ENCODE data around the gene EIF5A2.
A peak's percentile ranks its signal among the peaks of the same experiment; 100 is the strongest.
"Not testable (repeated sequence)": the region's sequence is repeated elsewhere in the genome, so short reads cannot be mapped to it uniquely, and the experiment has no call there.

Gene EIF5A2

DNA sequence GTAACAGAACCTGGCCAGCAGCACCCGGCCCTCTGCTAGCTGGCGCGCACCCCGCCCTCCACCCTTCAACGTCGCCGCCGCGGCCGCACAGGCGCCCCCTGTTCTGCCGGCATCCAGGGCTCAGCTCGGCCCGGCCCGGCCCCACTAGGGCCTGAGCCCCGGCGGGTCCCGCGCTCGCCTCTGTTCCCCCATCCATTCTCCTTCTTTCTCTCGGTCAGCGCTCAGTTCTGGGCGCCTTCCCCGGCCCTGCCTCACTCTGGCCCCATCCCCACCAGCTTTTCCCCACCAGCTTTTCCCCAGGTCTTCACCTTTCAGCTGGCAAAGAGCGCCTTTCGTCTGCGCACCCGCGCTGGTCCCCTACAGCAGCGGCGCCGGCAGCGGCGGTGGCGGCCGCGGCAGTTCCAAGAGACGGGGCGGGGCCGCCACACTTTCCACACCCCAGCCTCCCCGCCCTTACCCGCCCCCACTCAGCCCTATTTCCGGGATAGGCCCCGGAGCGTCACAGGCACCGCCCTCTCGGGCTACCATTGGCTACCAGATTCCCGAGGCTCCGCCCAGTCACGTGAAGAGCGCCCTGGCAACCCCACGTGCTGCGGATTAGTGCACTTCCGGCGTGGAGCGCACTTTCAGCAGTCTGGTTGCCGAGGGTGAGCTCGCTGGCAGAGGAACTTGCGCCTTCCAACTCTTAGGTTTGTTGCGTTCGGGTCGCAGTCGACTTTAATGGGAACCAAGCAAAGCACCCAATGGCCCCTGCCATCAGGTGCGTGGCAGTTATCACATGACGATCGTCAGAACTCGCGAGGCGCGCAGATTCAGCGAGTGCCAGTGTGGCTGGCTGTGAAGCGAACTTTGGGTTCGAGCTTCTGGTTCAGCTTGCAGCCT, at the start of gene EIF5A2:
Gene EIF5A2, minus strand, starts transcription at position 403 of the 882 bp plus-strand sequence. CDS start 831 bp downstream, outside the sequence.
- DNase-seq = peak; percentile 83

DNA sequence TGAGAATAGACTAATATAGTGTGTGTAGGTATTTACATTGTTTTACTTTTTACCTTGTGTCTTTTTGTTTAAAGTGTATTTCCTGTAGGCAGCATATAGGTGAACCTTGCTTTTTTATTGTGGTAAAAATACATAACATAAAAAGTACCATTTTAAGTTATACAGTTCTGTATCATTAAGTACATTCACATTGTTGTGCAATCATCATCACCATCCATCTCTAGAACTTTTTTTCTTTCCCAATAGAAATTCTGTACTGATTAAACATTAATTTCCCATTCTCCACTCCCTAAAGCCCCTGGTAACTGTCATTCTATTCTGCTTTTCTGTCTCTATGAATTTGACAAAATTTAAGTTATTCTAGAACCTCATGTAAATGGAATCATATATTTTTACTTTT, 48.2 kb upstream of the EIF5A2 start:
- DNase-seq = no peak

DNA sequence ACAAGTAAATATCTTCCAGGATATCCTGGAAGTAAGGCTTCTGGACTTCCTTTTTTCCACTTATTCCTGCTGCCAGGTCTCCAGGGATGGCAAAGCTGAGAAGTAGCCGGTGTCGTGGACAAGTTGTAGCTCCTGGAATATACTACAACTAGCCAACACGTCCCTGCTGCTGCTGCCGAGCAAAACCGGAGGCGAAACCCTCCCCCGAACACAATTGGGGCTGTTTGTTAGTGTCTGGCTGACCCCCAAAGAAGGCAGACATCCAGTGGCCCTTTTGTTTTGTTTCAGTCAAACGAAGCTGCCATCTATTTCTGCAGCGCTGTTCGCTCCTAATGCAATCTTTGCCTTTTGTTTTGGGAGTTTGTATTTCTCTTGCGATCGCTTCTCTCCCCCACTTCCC, 45.3 kb upstream of the EIF5A2 start:
- no peak for DNase-seq

DNA sequence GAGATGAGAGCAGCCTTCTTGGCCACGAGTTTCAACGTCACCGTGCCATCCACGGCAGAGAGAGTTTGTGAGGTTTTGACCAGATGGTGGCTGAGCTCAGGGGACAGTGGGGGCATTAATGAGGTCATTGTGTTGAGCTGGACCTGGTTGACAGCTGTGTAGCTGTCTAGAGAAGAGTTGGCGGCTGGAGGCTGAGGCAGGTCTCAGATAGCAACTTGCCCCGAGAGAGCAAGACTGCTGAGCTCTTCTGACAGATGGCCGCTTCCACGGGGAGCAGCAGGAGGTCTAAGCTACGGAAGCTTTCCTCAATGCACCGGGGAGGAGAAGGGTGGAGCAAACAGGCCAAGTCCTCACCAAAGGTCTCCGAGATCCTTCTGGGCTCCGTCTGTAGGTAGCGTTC, 44.8 kb upstream of the EIF5A2 start:
- no peak for DNase-seq

DNA sequence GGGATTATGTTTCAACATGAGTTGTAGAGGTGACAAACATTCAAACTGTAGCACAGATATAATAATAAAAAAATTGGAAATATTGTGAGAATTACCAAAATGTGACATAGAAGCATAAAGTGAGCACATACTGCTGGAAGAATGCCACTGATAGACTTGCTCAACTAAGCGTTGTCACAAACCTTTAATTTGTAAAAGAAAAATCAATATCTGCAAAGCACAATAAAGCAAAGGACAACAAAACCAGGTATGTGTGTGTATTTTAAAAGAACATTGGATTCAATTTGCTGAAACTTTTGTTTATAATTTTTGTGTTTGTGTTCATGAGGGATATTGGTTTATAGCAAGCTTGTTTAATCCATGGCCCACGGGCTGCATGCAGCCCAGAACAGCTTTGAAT, 40.8 kb upstream of the EIF5A2 start:
- DNase-seq = no peak

DNA sequence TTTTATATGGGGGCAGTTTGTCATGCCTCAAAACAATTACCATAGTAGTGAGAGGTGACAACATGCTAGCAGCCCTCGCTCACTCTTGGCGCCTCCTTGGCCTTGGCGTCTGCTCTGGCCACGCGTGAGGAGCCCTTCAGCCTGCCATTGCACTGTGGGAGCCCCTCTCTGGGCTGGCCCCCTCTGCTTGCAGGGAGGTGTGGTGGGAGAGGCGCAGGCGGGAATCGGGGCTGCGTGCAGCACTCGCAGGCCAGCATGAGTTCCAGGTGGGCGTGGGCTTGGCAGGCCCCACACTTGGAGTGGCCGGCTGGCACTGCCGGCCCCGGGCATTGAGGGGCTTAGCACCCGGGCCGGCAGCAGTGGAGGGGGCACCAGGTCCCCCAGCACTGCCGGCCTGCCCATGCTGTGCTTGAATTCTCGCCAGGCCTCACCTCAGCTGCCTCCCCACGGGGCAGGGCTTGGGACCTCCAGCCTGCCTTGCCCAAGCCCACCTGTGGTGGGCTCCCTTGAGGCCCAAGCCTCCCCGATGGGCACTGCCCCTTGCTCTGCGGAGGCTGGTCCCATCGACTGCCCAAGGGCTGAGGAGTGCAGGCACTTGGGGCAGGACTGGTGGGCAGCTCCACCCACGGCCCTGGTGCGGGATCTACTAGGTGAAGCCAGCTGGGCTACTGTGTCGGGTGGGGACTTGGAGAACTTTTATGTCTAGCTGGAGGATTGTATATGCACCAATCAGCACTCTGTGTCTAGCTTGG, 38.8 kb upstream of the EIF5A2 start:
- no peak for DNase-seq

DNA sequence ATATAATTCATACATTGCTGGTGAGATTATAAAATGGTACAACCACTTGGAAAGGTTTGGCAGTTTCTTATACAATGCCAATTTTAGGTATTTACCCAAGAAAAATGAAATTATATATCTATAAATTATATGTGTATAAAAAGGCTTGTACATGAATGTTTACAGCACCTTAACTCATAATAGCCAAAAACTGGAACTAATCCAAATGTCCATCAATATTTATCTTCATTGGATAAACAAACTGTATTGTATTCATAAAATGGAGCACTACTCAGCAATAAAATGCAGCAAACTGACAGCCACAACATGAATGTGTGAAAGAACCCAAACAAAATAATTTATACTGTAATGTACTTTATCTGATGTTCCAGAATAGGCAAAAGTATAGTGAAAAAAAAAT, 33.6 kb upstream of the EIF5A2 start:
- no peak for DNase-seq

DNA sequence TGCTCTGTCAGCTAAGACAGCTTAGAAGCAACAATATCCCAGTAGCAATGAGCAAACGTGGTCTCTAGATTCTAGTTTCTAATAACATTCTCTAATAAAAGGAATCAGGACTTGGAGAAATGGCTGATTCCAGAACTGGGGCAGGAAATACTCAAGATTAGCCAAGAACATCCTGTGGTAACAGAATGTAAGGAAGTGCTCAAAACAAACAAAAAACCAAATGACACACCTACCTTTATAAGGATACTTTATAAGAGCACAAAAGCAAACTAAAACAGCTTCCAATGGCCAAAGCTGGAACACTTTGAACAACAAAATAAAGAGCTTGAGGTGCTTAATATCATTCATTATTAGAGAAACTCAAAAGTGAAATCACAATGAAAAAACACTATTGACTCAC, 33.1 kb upstream of the EIF5A2 start:
- no peak for DNase-seq

DNA sequence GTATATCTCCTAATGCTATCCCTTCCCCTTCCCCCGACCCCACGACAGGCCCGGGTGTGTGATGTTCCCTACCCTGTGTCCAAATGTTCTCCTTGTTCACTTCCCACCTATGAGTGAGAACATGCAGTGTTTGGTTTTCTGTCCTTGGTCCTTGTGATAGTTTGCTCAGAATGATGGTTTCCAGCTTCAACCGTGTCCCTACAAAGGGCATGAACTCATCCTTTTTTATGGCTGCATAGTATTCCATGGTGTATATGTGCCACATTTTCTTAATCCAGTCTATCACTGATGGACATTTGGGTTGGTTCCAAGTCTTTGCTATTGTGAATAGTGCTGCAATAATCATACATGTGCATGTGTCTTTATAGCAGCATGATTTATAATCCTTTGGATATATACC, 24.6 kb upstream of the EIF5A2 start:
- DNase-seq = not testable (repeated sequence)

DNA sequence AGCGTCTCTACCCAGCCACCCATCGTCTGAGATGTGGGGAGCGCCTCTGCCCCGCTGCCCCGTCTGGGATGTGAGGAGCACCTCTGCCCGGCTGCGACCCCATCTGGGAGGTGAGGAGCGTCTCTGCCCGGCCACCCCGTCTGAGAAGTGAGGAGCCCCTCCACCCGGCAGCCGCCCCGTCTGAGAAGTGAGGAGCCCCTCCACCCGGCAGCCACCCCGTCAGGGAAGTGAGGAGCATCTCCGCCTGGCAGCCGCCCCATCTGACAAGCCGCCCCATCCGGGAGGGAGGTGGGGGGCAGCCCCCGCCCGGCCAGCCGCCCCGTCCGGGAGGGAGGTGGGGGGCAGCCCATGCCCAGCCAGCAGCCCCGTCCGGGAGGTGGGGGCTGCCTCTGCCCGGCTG, 15.1 kb upstream of the EIF5A2 start:
- DNase-seq = not testable (repeated sequence)

DNA sequence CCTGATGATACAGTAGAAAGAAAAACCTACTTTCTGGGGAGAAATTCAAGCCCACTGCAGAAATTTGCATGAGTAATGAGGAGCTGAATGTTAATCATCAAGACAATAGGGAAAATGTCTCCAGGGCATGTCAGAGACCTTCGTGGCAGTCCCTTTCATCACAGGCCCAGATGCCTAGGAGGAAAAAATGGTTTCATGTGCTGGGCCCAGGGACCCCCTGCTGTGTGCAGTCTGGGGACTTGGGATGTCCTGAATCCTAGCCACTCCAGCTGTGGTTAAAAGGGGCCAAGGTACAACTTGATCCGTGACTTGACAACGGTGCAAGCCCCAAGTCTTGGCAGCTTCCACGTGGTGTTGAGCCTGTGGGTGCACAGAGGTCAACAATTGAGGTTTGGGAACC, 10.3 kb upstream of the EIF5A2 start:
- no peak for DNase-seq

DNA sequence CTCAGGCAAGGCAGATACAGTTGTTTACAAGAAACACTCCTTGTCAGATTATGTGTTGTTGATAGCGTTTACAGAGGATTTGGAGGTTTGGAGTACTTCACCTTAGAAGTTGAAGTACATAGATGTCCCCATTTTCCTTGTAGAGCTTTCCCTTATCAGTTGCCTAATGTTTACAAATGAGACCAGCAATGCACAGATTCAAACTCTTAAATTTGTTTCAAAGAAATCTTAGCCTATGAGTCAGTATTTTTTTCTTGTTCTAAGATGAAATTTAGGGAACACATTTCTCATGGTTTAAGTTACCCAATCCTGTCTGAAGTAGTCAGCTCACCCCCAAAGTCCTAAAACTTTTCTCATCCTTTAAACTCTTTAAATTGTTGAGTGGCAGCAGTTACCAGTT, 6.3 kb upstream of the EIF5A2 start:
- no peak for DNase-seq

DNA sequence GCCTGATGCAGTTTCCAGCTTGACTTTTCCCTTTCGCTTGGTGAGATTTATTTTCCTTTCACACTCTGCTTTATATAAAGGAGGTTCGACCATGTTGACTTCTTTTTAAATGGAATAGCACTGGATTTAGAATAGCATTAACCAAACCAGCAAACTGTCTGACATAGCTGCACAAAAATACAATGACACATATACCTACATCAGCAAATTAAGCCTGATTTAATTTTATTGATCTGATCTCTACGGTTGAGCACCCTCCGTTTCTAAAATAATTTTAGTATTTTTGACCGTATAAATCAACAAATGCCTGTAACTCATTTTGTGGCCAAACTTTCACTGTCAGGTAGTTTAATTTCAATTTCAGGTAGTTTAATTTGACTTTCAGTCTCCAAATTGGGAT, 5.8 kb upstream of the EIF5A2 start:
- DNase-seq = no peak

DNA sequence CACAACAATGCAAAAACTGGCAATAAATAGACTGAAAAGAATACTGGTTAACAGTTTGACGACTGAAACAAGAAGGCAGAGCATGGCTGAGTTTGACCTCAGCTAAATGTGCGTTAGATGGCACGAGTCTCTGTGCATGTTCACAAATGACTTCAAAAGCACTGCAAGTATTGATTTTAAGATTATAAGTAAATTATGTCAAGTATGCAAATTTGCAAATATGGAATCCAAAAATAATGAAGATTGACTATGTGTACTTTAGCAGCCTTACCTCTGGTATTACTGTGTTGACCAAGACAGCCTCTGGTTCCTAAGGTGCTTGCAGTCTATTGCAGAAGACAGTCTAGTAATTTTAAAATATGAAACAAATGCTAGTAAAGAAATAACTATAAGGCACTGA, 2.6 kb upstream of the EIF5A2 start:
- no peak for DNase-seq

DNA sequence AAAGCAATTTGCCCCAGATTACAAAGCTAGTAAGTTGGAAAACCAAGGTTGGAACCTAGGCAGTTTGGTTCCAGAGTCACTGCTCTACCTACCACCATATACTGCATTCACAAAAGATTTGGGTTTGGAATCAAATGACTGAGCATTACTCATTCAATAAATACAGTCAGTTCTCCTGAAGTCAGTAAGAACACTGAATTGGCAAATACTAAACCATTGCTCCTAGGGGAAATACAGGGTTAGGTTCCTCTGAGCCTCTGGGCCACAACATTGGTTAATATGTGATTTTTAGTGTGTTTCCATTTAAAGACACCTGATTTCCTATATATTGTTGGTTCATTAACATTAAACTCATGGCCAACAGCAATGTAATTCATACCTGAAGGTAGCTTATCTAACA, 2.1 kb upstream of the EIF5A2 start:
- no peak for DNase-seq

DNA sequence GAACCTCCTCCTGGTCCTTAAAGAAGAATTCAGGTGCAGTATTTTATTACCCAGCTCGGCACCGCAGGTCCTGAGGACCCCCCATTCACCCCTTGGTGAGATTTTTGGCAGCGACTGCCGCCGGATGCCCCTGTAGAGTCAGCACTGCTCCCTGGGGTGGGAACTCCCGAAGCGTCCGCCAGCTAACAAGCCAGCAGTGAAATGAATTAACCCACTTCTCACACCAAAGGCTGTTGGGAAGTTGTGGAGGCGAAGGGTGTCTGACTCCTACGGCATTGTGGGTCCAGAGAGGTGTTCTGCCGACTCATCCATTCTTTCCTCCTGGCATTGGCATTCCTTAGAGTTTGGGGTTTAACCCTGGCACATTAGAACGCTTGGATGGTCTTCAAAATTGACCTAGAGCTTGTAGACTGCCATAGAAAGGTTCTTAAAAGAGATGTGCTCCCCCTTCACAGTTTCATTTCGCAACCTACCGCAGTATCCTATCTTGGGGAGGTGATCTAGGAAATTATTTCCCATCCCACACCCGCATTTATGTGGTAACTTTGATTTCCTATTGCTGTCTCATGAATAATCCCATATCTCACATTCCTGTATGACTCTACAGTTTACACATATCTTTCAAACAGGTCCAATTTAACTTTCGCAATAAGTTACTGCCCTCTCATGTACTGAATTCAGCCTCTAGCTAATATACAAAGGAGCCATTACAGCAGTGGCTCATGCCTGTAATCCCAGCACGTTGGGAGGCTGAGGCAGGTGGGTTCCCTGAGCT, 879 bp upstream of the EIF5A2 start:
- DNase-seq = no peak

DNA sequence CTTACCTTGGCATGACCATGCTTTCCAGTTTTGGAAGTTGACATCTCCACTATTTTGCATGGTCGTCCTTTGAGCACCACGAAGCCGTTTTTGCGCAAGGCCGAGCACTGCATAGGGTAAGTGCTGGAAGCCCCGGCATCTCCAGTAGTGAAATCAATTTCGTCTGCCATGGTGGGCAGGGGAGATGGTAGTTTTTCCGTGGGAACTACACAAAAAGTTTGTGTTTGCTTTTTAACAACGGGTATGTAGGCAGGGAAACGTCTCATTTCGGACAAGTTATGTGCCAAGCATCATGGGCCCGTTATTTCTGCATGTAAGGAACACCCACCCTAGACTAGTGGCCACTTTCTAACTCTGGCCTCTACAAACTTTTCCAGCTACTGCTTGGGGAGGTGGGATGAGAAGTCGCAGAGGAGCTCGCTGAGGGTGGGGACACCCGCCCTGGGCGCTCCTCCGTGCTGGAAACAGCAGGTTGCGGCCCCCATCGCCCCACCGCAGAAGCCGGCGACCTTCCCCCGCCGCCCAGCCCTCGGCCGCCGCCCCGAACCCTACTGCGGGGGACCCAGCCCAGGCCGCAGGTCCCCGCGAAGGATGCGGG, 701 bp downstream of the EIF5A2 start:
- no peak for DNase-seq

DNA sequence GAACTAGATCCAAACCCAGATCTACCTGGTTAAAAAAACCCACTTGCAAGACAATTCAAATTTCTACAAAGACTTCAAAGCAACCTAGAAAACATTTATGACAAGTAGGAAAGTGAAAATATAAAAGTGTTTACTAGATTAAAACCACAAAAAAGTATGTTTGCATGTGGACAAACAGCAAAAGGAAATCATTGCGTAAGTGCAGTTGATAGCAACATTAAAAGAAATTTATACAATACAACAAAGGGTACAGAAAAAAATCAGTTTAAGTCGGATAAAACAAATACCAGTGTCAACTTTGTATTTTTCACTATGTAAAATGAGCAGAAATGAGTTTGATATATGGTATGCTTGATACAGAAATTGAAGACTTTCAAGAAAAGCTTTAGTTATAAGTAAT, 2.6 kb downstream of the EIF5A2 start:
- DNase-seq = no peak

DNA sequence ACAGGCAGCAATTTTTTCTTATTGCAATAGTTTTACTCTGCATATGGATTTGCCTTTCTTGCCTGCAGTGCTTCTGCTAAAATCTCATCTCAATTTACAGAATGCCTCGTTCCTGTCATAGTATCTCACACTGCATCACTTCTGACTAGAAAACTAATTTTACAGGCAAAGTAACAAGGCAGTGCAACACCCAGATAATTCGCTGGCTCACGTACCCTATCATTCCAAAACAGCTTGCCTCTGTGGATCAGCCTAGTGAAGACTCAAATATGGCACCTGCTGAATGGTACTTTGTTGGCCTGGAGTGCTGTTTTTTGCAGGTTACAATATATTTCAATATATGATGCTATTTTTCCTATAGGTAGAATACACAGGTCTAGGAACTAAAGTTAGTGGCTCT, 5.3 kb downstream of the EIF5A2 start:
- DNase-seq = no peak

DNA sequence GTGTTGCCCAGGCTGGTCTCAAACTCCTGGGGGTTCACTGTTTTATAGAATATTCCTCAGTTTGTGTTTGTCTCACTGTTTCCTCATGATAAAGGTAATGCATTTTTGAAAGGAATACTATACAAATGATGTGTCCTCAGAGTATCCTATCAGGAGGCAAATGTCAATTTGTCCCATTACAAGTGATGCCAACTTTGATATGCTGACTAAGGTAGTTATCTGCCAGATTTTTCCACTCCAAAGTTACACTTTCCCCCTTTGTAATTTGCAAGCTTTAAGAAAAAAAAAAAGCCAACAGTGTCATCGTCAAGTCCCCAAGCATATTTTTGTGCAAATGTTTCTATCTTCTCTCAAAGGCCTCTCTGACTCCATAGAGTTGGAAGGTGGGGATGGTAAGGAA, 9.0 kb downstream of the EIF5A2 start:
- no peak for DNase-seq

DNA sequence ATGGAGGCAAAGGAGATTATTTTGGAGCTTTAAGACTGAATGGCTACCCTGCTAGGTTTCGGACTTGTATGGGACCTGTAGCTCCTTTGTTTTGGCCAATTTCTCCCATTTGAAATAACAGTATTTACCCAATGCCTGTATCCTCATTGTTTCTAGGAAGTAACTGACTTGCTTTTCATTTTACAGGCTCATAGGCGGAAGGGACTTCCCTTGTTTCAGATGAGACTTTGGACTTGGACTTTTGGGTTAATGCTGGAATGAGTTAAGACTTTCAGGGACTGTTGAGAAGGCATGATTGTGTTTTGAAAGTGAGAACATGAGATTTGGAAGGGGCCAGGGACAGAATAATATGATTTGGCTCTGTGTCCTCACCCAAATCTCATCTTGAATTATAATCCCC, 10.5 kb downstream of the EIF5A2 start:
- DNase-seq = no peak

DNA sequence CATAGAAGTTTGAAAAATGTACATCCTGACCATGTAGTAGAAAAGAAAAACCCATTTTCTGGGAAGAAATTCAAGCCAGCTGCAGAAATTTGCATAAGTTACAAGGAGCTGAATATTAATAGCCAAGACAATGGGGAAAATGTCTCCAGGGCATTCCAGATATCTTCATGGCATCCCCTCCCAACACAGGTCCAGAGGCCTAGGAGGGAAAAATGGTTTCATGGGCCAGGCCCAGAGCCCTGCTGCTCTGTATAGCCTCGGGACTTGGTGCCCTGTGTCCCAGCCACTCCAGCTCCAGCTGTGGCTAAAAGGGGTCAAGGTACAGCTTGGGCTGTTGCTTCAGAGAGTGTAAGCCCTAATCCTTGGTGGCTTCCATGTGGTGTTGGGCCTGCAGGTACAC, 11.2 kb downstream of the EIF5A2 start:
- DNase-seq = not testable (repeated sequence)

DNA sequence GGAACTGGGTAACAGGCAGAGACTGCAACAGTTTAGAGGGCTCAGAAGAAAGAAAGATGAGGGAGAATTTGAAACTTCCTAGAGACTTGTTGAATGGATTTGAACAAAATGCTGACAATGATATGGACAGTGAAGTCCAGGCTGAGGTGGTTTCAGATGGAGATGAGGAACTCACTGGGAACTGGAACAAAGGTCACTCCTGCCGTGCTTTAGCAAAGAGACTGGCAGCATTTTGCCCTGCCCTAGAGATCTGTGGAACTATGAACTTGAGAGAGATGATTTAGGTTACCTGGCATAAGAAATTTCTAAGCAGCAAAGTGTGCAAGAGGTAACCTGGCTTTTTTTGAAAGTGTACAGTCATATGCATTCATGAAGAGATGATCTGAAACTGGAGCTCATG, 11.7 kb downstream of the EIF5A2 start:
- no peak for DNase-seq
